HUES64 (cell line): Measurements from ENCODE around the gene UCHL1. TPM values are rescaled to one million over a fixed set of nuclear protein-coding genes. Genes with fewer than 3 reads are reported as not detected.

Source experiments
- H3K27ac ChIP-seq: 2 replicates; pipeline ENCODE4 v1.7.0; 2013; ENCODE audit warnings: low read depth, low read length, inconsistent platforms
- H3K27me3 ChIP-seq: 2 replicates; pipeline ENCODE4 v1.6.1; 2013; ENCODE audit warnings: mild to moderate bottlenecking, low read length; ENCODE audit not compliant: insufficient read depth
- H3K36me3 ChIP-seq: 2 replicates; pipeline ENCODE4 v1.6.1; 2013; ENCODE audit warnings: mild to moderate bottlenecking, low read length; ENCODE audit not compliant: insufficient read depth
- H3K4me1 ChIP-seq: 2 replicates; pipeline ENCODE4 v1.6.1; 2013; ENCODE audit warnings: mild to moderate bottlenecking, low read length, moderate library complexity; ENCODE audit not compliant: insufficient read depth
- H3K4me3 ChIP-seq: 2 replicates; pipeline ENCODE4 v1.5.1; 2013; ENCODE audit warnings: mild to moderate bottlenecking, low read length, moderate library complexity
- H3K9ac ChIP-seq: 2 replicates; pipeline ENCODE4 v1.6.1; 2013; ENCODE audit warnings: mild to moderate bottlenecking, low read depth, low read length
- H3K9me3 ChIP-seq: 2 replicates; pipeline ENCODE4 v1.6.1; 2013; ENCODE audit warnings: low read depth, low read length; ENCODE audit not compliant: insufficient read depth
- WGBS: fragments of 150-250, 120-280 bp; methylation state at CpG from one replicate; pipeline ENCODE4 v1.1.7; 2013; ENCODE audit warnings: missing lambda C conversion rate; 5-methylcytosine and 5-hydroxymethylcytosine counted together
- polyA plus RNA-seq, 2 experiments: library from polyadenylated mRNA; stranded (reverse); fragments of 50-300 nt; gene quantifications; one replicate each; pipeline ENCODE4 v1.2.3, GENCODE V29; 2013

Gene UCHL1
- polyA plus RNA-seq (2013, experiment 1 of 2) = 589 TPM
- polyA plus RNA-seq (2013, experiment 2 of 2) = 528 TPM

- H3K27ac ChIP-seq = peak within 1 kb of the TSS; percentile 93
- H3K36me3 ChIP-seq = peaks cover 39% of the 10 kb centered on the region
- H3K4me3 ChIP-seq = peak within 1 kb of the TSS; percentile 92
- no peaks in the 10 kb centered on the region for H3K27me3 ChIP-seq
- H3K9ac ChIP-seq = peak within 1 kb of the TSS; percentile 95
- H3K4me1 ChIP-seq = peaks cover 22% of the 10 kb centered on the region
- no peaks in the 10 kb centered on the region for H3K9me3 ChIP-seq
- WGBS = under 1% methylated on average over 55 of the region's 55 CpGs
Observed at GRCh38 chr4:41256740-41257256, at the start of gene UCHL1. Gene UCHL1, plus strand, starts transcription at chr4:41256928. Its CDS starts 49 bp downstream, at chr4:41256977.

DNA sequence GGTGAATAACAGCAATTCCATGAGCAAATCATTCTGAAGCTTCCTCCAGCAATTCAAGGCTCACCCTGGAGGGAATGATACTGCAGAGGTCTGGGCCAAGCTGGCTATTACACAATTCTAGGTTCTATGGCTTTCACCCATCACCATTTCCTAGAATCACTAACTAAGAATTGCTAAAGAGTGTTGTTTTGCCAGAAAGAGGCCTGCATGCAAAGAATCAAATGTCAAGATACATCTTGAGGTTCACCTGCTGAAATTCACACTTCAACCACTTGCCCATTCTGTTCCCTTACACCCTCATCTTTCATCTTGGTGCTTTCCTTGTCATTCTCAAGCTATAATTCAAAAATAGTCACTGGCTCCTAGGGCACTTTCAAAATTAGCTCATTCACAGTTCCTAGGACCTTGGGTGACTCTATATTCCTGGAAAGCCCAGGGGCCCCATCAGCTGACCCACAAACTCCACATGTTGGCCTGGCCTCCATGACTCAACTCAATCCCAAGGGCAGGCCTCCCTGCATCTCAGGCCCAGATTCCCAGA, 49.4 kb upstream of the UCHL1 start:
- H3K4me1 ChIP-seq = peaks cover 14% of the 10 kb centered on the region
- H3K27me3 ChIP-seq = no peaks in the 10 kb centered on the region; the same call in 1 of the 2 replicates
- H3K36me3 ChIP-seq = no peaks in the 10 kb centered on the region
- no peak overlapping the region for H3K4me3 ChIP-seq
- no peak overlapping the region for H3K9ac ChIP-seq
- H3K9me3 ChIP-seq = no peaks in the 10 kb centered on the region
- no peak overlapping the region for H3K27ac ChIP-seq

- Histone ChIP-seq H3K9me3 (no peaks in the 10 kb centered on the region), H3K27ac (no peak overlapping the region), H3K27me3 (peaks cover 9% of the 10 kb centered on the region), H3K36me3 (no peaks in the 10 kb centered on the region), H3K4me3 (no peak overlapping the region), H3K9ac (no peak overlapping the region), H3K4me1 (peaks cover 21% of the 10 kb centered on the region)
- WGBS = 74% methylated on average over 5 of the region's 5 CpGs
Observed at GRCh38 chr4:41209187-41209586, 47.5 kb upstream of the UCHL1 start.

- Histone ChIP-seq H3K4me1 (peaks cover 21% of the 10 kb centered on the region), H3K36me3 (no peaks in the 10 kb centered on the region), H3K9me3 (no peaks in the 10 kb centered on the region), H3K4me3 (no peak overlapping the region), H3K27me3 (peaks cover 9% of the 10 kb centered on the region), H3K9ac (no peak overlapping the region), H3K27ac (no peak overlapping the region)
- 94% methylated on average over 9 of the region's 9 CpGs for WGBS
Observed at GRCh38 chr4:41209901-41210300, 46.8 kb upstream of the UCHL1 start.

GRCh38 chr4:41211951-41212615, 44.6 kb upstream of the UCHL1 start:
- 96% methylated on average over 1 of the region's 1 CpG for WGBS
- no peaks in the 10 kb centered on the region for H3K9me3 ChIP-seq
- H3K4me3 ChIP-seq = 0 out of 2 replicates have a peak overlapping the region, but pooled peaks have one; percentile 85
- H3K9ac ChIP-seq = no peak overlapping the region
- peaks cover 21% of the 10 kb centered on the region for H3K4me1 ChIP-seq
- peaks cover 9% of the 10 kb centered on the region for H3K27me3 ChIP-seq
- H3K27ac ChIP-seq = no peak overlapping the region
- H3K36me3 ChIP-seq = no peaks in the 10 kb centered on the region

- H3K27ac ChIP-seq = no peak overlapping the region
- 42% methylated on average over 12 of the region's 12 CpGs for WGBS
- H3K9me3 ChIP-seq = no peaks in the 10 kb centered on the region
- peak overlapping the region; percentile 85 for H3K4me3 ChIP-seq
- 0 out of 2 replicates have a peak overlapping the region, but pooled peaks have one; percentile 89 for H3K9ac ChIP-seq
- H3K36me3 ChIP-seq = no peaks in the 10 kb centered on the region
- H3K4me1 ChIP-seq = peaks cover 26% of the 10 kb centered on the region
- peaks cover 9% of the 10 kb centered on the region for H3K27me3 ChIP-seq
Observed at GRCh38 chr4:41212616-41213203, 44.0 kb upstream of the UCHL1 start.

DNA sequence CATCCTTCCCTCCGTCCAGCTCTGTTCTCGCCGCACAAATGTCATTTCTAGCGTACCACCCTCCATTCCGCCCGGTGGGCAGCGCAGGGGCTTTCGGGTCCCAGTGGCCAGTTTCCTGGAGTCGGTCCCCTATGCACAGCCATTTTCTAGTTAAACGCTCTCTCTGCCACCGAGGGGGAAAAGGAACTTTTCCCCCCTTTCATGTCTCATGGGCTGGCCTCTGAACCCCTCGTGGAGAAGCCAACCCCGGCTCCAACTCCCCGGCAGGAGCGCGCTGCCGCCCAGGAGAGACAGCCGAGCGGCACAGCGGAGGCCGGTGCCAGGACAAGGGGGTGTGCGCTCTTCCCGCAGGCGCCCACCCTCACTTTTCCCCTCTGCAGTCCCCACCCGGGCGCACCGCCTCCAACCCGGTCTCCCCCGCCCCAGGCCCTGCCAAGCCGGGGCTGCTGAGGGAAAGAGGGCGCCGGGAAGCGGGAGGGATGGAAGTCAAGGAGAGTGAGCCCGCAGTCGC, 43.0 kb upstream of the UCHL1 start:
- under 1% methylated on average over 35 of the region's 35 CpGs for WGBS
- peak overlapping the region; percentile 87; the same call in 1 of the 2 replicates for H3K27ac ChIP-seq

DNA sequence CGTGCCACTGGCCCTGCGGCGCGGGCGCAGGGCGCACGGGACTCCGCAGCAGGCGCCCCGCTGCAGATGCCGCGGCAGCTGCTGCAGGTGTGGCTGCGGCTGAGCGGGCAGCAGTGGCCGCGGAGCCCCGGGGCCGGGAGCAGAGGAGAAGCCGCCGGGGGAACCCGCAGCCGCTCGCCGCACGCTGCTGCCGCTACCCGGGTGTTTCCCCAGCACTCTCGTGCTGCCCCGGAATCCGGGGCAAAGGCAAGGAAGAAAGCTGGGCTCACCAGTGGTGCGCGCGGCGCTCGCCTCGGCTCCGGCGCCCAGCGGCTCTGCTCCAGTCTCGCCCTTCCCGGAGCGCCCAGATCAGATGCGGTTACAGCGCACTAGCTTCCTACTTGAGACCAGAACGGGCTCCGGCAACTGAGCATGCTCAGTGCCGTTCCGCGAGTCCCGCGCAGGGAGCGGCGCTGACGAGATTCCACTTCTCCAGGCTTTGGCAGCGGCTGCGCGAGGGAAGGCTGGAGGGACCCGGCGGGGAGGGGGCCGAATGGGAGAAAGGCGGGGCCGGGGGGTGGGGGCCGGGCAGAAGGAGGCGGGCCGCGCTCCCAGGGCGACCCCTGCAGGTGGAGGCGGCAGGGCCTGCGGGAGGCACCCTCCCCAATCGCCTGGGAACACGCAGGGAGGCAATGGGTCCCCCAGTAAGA, 42.4 kb upstream of the UCHL1 start, which contains the start of gene APBB2:
APBB2 (minus strand) TSS at position 407 of the 689 bp plus-strand sequence. CDS start 181,288 bp downstream, outside the sequence.
- Histone ChIP-seq H3K4me1 (peaks cover 26% of the 10 kb centered on the region), H3K9me3 (no peaks in the 10 kb centered on the region), H3K27ac (peak within 1 kb of the TSS; percentile 87), H3K9ac (peak within 1 kb of the TSS; percentile 89), H3K4me3 (peak within 1 kb of the TSS; percentile 85), H3K27me3 (peaks cover 9% of the 10 kb centered on the region), H3K36me3 (no peaks in the 10 kb centered on the region)
- under 1% methylated on average over 71 of the region's 71 CpGs for WGBS

More for the DNA sequence above, 43.0 kb upstream of the UCHL1 start:
- Histone ChIP-seq H3K9me3 (no peaks in the 10 kb centered on the region), H3K4me1 (peaks cover 26% of the 10 kb centered on the region), H3K9ac (peak overlapping the region; percentile 89), H3K4me3 (peak overlapping the region; percentile 85), H3K27me3 (peaks cover 9% of the 10 kb centered on the region), H3K36me3 (no peaks in the 10 kb centered on the region)

DNA sequence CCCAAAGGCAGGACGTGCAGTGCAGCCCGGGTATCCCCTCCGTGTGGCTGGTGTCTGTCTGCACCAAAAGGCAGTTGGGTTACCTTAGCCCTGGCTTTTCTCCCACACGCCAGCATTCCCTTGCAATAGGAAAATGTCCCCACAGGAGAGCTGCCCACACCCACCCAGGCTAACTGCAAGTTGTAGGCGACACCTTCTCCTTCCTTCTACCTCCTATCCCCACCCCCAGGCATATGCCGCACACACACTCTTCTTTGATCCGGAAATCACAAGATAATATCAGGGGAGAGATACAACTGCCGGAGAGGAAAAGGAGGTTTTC, 41.9 kb upstream of the UCHL1 start:
- peaks cover 9% of the 10 kb centered on the region for H3K27me3 ChIP-seq
- H3K4me1 ChIP-seq = peaks cover 26% of the 10 kb centered on the region
- no peak overlapping the region for H3K27ac ChIP-seq
- H3K9me3 ChIP-seq = no peaks in the 10 kb centered on the region
- WGBS = 40% methylated on average over 8 of the region's 8 CpGs
- no peak overlapping the region for H3K9ac ChIP-seq
- no peaks in the 10 kb centered on the region for H3K36me3 ChIP-seq
- peak overlapping the region; percentile 37 for H3K4me3 ChIP-seq

GRCh38 chr4:41215155-41215554, 41.6 kb upstream of the UCHL1 start:
- Histone ChIP-seq H3K27me3 (peaks cover 9% of the 10 kb centered on the region), H3K27ac (no peak overlapping the region), H3K9ac (no peak overlapping the region), H3K4me3 (no peak overlapping the region), H3K36me3 (no peaks in the 10 kb centered on the region), H3K9me3 (no peaks in the 10 kb centered on the region), H3K4me1 (peaks cover 26% of the 10 kb centered on the region)
- 71% methylated on average over 7 of the region's 9 CpGs for WGBS

- H3K4me3 ChIP-seq = peak overlapping the region; percentile 58
Observed at GRCh38 chr4:41215969-41216293, 40.8 kb upstream of the UCHL1 start.

More at GRCh38 chr4:41215969-41216293, 40.8 kb upstream of the UCHL1 start:
- Histone ChIP-seq H3K9ac (peak overlapping the region; percentile 77), H3K4me1 (peaks cover 26% of the 10 kb centered on the region), H3K36me3 (no peaks in the 10 kb centered on the region), H3K9me3 (no peaks in the 10 kb centered on the region), H3K27me3 (peaks cover 9% of the 10 kb centered on the region), H3K27ac (peak overlapping the region; percentile 65)
- WGBS = 3% methylated on average over 8 of the region's 8 CpGs
